HL-60 (cell line): ENCODE measurements around the gene DLL1.

Source experiments
- DNase-seq, 2 experiments: peaks; one replicate each; pipeline ENCODE4 v3.0.0-alpha.2; 2010 to 2020; ENCODE audit warnings: low read depth in 1 of 2, low spot score in 1 of 2
- H3K27ac ChIP-seq: fragments of 250-450 bp; sonication (Bioruptor Pico); replicated peaks from 2 replicates; pipeline ENCODE4 v1.5.1; 2020; ENCODE audit warnings: mild to moderate bottlenecking, moderate library complexity
- H3K27me3 ChIP-seq: fragments of 250-450 bp; sonication (Bioruptor Pico); 2 replicates; pipeline ENCODE4 v1.5.1; 2021; ENCODE audit warnings: mild to moderate bottlenecking, moderate library complexity; ENCODE audit not compliant: insufficient read depth, poor library complexity, severe bottlenecking
- H3K4me3 ChIP-seq: replicated peaks from 2 replicates; pipeline ENCODE4 v1.5.1; 2011; ENCODE audit warnings: mild to moderate bottlenecking, control low read depth, low read length; ENCODE audit not compliant: insufficient read depth
- GABPA ChIP-seq: IDR thresholded peaks from 2 replicates; pipeline ENCODE4 v1.6.1; 2012; ENCODE audit warnings: low read depth
- POLR2AphosphoS5 ChIP-seq: IDR thresholded peaks from 2 replicates; pipeline ENCODE4 v1.6.1; 2012; ENCODE audit warnings: low read depth
- SPI1 ChIP-seq: IDR thresholded peaks from 2 replicates; pipeline ENCODE4 v1.6.1; 2012; ENCODE audit warnings: low read depth, mild to moderate bottlenecking, borderline replicate concordance
- TF ChIP-seq, protein P1 (sequence below): IDR thresholded peaks from one replicate; pipeline ENCODE4 v1.5.1; 2011; ENCODE audit warnings: low read length, control low read depth, inconsistent platforms; ENCODE audit not compliant: insufficient read depth
- TF ChIP-seq, protein P2 (sequence below): IDR thresholded peaks from 2 replicates; pipeline ENCODE4 v1.6.1; 2012; ENCODE audit warnings: low read depth; ENCODE audit not compliant: insufficient replicate concordance

Gene DLL1

DNA sequence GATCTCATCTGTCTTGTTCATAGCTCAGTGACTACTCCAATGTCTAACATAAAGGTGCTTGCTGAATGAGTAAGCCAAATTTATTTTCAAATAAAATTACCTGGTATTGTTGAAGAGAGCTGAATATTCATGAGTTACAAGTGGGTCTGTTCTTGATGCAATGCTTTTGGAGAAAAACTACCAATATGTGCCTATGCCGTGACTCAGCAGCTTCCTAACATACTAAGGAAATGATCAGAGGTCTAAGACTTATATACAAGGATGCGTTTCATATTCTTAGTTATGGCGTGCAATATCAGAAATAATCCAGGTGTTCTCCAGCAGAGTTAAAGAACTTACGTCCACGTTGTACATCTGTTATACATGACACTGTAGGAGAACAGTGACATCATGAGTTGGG, 20.8 kb upstream of the DLL1 start:
- TF ChIP-seq POLR2AphosphoS5 (no peak), GABPA (no peak), SPI1 (no peak)
- TF ChIP-seq, protein P1, sequence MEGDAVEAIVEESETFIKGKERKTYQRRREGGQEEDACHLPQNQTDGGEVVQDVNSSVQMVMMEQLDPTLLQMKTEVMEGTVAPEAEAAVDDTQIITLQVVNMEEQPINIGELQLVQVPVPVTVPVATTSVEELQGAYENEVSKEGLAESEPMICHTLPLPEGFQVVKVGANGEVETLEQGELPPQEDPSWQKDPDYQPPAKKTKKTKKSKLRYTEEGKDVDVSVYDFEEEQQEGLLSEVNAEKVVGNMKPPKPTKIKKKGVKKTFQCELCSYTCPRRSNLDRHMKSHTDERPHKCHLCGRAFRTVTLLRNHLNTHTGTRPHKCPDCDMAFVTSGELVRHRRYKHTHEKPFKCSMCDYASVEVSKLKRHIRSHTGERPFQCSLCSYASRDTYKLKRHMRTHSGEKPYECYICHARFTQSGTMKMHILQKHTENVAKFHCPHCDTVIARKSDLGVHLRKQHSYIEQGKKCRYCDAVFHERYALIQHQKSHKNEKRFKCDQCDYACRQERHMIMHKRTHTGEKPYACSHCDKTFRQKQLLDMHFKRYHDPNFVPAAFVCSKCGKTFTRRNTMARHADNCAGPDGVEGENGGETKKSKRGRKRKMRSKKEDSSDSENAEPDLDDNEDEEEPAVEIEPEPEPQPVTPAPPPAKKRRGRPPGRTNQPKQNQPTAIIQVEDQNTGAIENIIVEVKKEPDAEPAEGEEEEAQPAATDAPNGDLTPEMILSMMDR = no peak
- TF ChIP-seq, protein P2, sequence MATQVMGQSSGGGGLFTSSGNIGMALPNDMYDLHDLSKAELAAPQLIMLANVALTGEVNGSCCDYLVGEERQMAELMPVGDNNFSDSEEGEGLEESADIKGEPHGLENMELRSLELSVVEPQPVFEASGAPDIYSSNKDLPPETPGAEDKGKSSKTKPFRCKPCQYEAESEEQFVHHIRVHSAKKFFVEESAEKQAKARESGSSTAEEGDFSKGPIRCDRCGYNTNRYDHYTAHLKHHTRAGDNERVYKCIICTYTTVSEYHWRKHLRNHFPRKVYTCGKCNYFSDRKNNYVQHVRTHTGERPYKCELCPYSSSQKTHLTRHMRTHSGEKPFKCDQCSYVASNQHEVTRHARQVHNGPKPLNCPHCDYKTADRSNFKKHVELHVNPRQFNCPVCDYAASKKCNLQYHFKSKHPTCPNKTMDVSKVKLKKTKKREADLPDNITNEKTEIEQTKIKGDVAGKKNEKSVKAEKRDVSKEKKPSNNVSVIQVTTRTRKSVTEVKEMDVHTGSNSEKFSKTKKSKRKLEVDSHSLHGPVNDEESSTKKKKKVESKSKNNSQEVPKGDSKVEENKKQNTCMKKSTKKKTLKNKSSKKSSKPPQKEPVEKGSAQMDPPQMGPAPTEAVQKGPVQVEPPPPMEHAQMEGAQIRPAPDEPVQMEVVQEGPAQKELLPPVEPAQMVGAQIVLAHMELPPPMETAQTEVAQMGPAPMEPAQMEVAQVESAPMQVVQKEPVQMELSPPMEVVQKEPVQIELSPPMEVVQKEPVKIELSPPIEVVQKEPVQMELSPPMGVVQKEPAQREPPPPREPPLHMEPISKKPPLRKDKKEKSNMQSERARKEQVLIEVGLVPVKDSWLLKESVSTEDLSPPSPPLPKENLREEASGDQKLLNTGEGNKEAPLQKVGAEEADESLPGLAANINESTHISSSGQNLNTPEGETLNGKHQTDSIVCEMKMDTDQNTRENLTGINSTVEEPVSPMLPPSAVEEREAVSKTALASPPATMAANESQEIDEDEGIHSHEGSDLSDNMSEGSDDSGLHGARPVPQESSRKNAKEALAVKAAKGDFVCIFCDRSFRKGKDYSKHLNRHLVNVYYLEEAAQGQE = no peak
- no peak overlapping the region for H3K4me3 ChIP-seq
- DNase-seq = no peak

DNA sequence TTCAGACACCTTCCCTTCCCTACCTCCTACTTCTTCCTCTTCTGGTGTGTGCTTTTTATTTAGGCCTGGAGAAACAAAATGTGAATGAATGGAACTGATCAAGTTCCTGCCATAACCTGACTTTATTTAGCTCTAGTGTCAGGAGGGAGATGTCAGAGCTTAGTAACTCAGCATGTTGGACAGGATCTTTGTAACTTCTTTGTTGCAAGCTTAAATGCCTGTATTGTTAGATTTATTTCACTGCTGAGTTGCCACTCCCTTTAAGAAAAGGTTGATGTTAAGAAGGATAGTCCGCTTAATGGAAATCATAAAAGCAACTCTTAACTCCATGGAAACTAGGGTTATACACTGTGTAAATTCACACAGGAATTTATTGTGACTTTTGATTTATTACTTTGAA, 17.9 kb upstream of the DLL1 start:
- no peak overlapping the region for H3K27ac ChIP-seq
- no peaks in the 10 kb centered on the region for H3K27me3 ChIP-seq
- no peak for DNase-seq
- H3K4me3 ChIP-seq = no peak overlapping the region
- TF ChIP-seq, protein P2 = no peak
- no peak for TF ChIP-seq SPI1
- TF ChIP-seq GABPA = no peak
- TF ChIP-seq, protein P1 = no peak
- no peak for TF ChIP-seq POLR2AphosphoS5

More for the DNA sequence above, 20.8 kb upstream of the DLL1 start:
- H3K27me3 ChIP-seq = no peaks in the 10 kb centered on the region
- no peak overlapping the region for H3K27ac ChIP-seq

DNA sequence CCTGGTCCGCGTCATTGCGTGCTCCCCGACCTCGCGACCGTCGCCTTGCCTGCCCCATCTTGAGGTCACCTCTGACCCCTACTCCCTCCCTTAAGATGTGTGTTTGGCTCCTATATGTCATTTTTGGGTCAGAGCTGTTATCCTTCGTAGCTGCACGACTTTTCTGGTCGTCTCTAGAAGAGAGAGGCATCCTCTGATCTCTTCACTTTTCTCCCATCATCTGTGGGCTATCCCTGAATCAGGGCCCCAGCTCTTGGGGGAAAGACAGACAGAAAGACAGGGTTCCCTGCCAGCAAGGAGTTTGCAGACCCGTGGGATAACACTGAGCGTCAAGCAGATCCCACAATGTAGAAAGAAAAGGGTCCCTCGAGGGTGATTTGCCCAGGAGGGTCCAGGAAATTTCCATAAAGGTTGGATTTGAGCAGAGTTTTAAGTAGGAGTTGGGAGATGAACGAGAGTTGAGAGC, 16.2 kb upstream of the DLL1 start:
- Histone ChIP-seq H3K27me3 (no peaks in the 10 kb centered on the region), H3K27ac (peak overlapping the region; percentile 81), H3K4me3 (peak overlapping the region; percentile 78)
- DNase-seq = no peak
- TF ChIP-seq GABPA (no peak), SPI1 (no peak), POLR2AphosphoS5 (no peak)
- TF ChIP-seq, protein P1 = no peak
- TF ChIP-seq, protein P2 = no peak
